Body of pancreas (tissue), 4 donors: ENCODE measurements around the gene RAB21. TPM values are rescaled to one million over a fixed set of nuclear protein-coding genes. Genes with fewer than 3 reads are reported as not detected.
"Not testable (repeated sequence)": the region's sequence is repeated elsewhere in the genome, so short reads cannot be mapped to it uniquely, and the experiment has no call there.

Experiments
- ATAC-seq: fragments of 150-250 bp; one replicate; pipeline ENCODE4 v1.9.1; 2016
- DNase-seq, 4 donors: peaks; one replicate each; pipeline ENCODE4 v3.0.0-alpha.2; 2019
- H3K27ac ChIP-seq, 4 donors: fragments of 200-600 bp; sonication (generic); 1 replicate in 3 of 4; 2 replicates in 1 of 4; pipeline versions ENCODE4 v1.5.1 to v1.6.1; 2016 to 2019; ENCODE audit warnings: mild to moderate bottlenecking in 1 of 4, mixed read lengths in 1 of 4, moderate library complexity in 1 of 4
- H3K27me3 ChIP-seq, 2 donors: fragments of 200-600 bp; sonication (generic); one replicate each; pipeline ENCODE4 v1.6.0; 2016; ENCODE audit warnings: mild to moderate bottlenecking in 1 of 2
- H3K36me3 ChIP-seq, 2 donors: fragments of 200-600 bp; sonication (generic); replicated peaks in 1 of 2; 2 replicates each; pipeline ENCODE4 v1.5.1; 2016; ENCODE audit warnings: low read depth in 2 of 2; ENCODE audit not compliant: insufficient read depth in 1 of 2
- H3K4me1 ChIP-seq: fragments of 200-600 bp; sonication (generic); one replicate; pipeline ENCODE4 v1.6.0; 2016
- H3K4me3 ChIP-seq, 2 donors: fragments of 200-600 bp; sonication (generic); 1 replicate in 1 of 2; 2 replicates in 1 of 2; pipeline ENCODE4 v1.5.1; 2016 to 2019
- H3K9me3 ChIP-seq, 3 donors: fragments of 200-600 bp; sonication (generic); 1 replicate in 2 of 3; 2 replicates in 1 of 3; pipeline ENCODE4 v1.5.1; 2016
- CTCF ChIP-seq, 7 experiments: fragments of 450-650 bp in 4 of 7; fragments of 200-600 bp in 3 of 7; sonication (generic) in 3 of 7; IDR thresholded peaks; one replicate each; pipeline ENCODE4 v1.5.1; 2016 to 2019; ENCODE audit warnings: antibody characterized with exemption in 7 of 7
- POLR2A ChIP-seq, 3 donors: fragments of 450-650 bp; IDR thresholded peaks; one replicate each; pipeline ENCODE4 v1.6.1; 2016; ENCODE audit warnings: antibody characterized with exemption in 3 of 3, mild to moderate bottlenecking in 2 of 3
- WGBS, 2 donors: methylation state at CpG; one replicate each; pipeline ENCODE4 v1.1.5; 2017; 5-methylcytosine and 5-hydroxymethylcytosine counted together
- intact Hi-C: fragments of 100-400 bp; cut with DNase I; formaldehyde crosslinking; loops from one replicate; pipeline ENCODE4 v1.15.1; 2023
- total RNA-seq, 2 donors: library from RNA; depleted of rRNA; stranded (reverse); fragments of >200 nt; gene quantifications; one replicate each; pipeline ENCODE4 v1.1.0, GENCODE V29; 2016

The RAB21 gene
- total RNA-seq, 2 donors from 2014 or later: 4.3 to 4.4 TPM

- intact Hi-C loops: no loop called here
- no peak for ATAC-seq
- Histone ChIP-seq H3K9me3 (no peaks in the 10 kb centered on the region), H3K4me1 (no peaks in the 10 kb centered on the region), H3K27ac (no peak overlapping the region), H3K27me3 (no peaks in the 10 kb centered on the region), H3K36me3 (no peaks in the 10 kb centered on the region), H3K4me3 (no peak overlapping the region)
- TF ChIP-seq CTCF (IDR thresholded peaks at IDR 0.05) (no peak), POLR2A (IDR thresholded peaks at IDR 0.05) (no peak)
- no peak for DNase-seq
Observed at GRCh38 chr12:71799106-71799505, 44.4 kb downstream of the RAB21 start.

GRCh38 chr12:71800177-71800576 is 45.5 kb downstream of the RAB21 start:
- Histone ChIP-seq H3K36me3 (no peaks in the 10 kb centered on the region), H3K4me3 (no peak overlapping the region), H3K27me3 (no peaks in the 10 kb centered on the region), H3K27ac (no peak overlapping the region), H3K4me1 (no peaks in the 10 kb centered on the region), H3K9me3 (no peaks in the 10 kb centered on the region)
- TF ChIP-seq CTCF (IDR thresholded peaks at IDR 0.05): no peak
- no peak for TF ChIP-seq POLR2A (IDR thresholded peaks at IDR 0.05)
- DNase-seq: no peak
- no peak for ATAC-seq
- intact Hi-C loops: no loop called here
- WGBS, 2 donors: 72 to 80% methylated on average over 3 of the region's 3 CpGs

GRCh38 chr12:71804505-71804904 is 49.8 kb downstream of the RAB21 start:
- intact Hi-C loops: no loop called here
- Histone ChIP-seq H3K4me3 (no peak overlapping the region), H3K27me3 (no peaks in the 10 kb centered on the region), H3K27ac (no peak overlapping the region), H3K4me1 (no peaks in the 10 kb centered on the region), H3K36me3 (no peaks in the 10 kb centered on the region), H3K9me3 (no peaks in the 10 kb centered on the region)
- ATAC-seq: no peak
- DNase-seq: no peak
- TF ChIP-seq POLR2A (IDR thresholded peaks at IDR 0.05) (no peak), CTCF (IDR thresholded peaks at IDR 0.05) (no peak)
- 57 to 61% methylated on average over 6 of the region's 6 CpGs for WGBS, 2 donors

- Histone ChIP-seq H3K4me3 (no peak overlapping the region), H3K27ac (no peak overlapping the region), H3K27me3 (peaks cover 0 to 4% of the 10 kb centered on the region in 2 donors), H3K9me3 (no peaks in the 10 kb centered on the region), H3K36me3 (no peaks in the 10 kb centered on the region), H3K4me1 (no peaks in the 10 kb centered on the region)
- TF ChIP-seq CTCF (IDR thresholded peaks at IDR 0.05) (no peak), POLR2A (IDR thresholded peaks at IDR 0.05) (no peak)
- 30 to 38% methylated on average over 3 of the region's 3 CpGs for WGBS, 2 donors
- no peak for ATAC-seq
- intact Hi-C loops: no loop called here
- DNase-seq: no peak
Observed at GRCh38 chr12:71810921-71811320, 56.3 kb downstream of the RAB21 start.

- ATAC-seq, intact Hi-C loops: not testable (repeated sequence)
- WGBS, 2 donors: 62 to 63% methylated on average over 6 of the region's 6 CpGs
Observed at GRCh38 chr12:71815242-71815641, 60.6 kb downstream of the RAB21 start.

GRCh38 chr12:71822088-71822487 is 67.4 kb downstream of the RAB21 start:
- intact Hi-C loops, H3K27ac ChIP-seq, H3K9me3 ChIP-seq, H3K36me3 ChIP-seq, H3K4me1 ChIP-seq, ATAC-seq, H3K4me3 ChIP-seq, DNase-seq, H3K27me3 ChIP-seq: not testable (repeated sequence)
- 96 to 100% methylated on average over 3 of the region's 3 CpGs for WGBS, 2 donors

More at GRCh38 chr12:71815242-71815641, 60.6 kb downstream of the RAB21 start:
- not testable (repeated sequence) for H3K4me1 ChIP-seq, H3K36me3 ChIP-seq, H3K27me3 ChIP-seq, H3K9me3 ChIP-seq, H3K27ac ChIP-seq, DNase-seq, H3K4me3 ChIP-seq
